NCI-H526 (cell line): ENCODE measurements around the gene PARP16.

ENCODE experiments used
- DNase-seq, 2 experiments: peaks; one replicate each; lab custom pipeline; 2025; lab: John Stamatoyannopoulos, UW

The PARP16 gene

DNA sequence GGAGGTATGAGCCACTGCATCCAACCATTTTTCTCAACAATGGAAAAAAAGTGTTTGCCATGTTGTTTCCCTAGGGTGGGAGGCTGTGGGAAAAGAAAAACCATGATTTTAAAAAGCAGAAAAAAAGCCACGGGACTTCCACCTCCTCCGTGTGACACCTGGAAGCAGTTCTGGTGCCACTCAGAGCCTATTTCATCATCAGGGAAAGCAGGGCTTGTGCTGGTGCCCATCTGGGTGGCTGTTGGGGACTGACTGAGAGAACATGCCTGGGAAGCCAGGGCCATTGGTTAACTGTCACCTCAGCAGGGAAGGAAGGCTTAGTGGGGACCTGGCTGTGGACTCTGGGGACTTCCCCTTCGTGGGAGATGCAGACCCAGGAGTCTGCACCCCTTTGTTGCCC is 25.1 kb upstream of the PARP16 start:
- no peak for DNase-seq

DNA sequence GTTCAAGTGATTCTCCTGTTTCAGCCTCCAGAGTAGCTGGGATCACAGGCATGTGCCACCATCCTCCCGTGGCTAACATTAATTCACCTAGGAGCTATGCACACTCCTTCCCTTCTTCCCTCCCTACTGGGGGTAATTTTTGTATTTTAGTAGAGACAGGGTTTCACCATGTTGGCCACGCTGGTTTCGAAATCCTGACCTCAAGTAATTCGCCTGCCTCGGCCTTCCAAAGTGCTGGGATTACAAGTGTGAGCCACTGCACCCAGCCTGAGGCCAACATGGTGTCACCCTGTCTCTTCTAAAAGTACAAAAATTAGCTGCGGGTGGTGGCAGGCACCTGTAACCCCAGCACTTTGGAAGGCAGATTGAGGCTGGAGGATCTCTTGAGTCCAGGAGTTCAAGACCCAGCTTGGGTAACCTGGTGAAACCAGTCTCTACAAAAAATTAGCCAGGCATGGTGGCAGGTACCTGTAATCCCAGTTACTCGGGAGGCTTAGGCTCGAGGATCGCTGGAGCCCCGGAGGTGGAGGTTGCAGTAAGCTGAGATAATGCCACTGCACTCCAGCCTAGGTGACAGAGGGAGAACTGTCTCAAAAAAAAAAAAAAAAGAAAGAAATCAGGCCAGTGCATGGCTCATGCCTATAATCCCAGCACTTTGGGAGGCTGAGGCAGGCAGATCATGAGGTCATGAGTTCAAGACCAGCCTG is 23.9 kb upstream of the PARP16 start:
- DNase-seq, result no peak

DNA sequence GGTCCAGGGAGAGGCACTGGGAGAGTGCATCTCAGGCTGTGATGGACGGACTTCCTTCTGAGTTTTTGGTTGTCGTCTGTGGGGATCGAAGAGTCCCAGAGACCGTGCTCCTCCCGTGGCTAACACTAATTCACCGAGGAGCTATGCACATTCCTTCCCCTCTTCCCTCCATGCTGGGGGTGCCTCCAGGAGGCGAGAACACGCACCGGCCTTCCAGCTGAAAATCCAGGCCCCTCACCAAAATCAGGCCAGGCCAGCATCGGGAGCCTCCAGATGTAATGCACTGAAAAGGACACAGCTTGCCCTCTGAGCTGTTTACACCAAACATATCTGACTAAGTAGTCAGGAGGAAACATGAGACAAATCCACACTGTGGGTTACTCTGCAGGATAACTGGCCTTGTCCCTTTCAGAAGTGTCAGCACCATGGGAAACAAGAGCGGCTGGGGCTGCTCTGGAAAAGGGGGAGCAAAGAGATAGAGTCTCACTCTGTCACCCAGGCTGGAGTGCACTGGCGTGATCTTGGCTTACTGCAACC is 23.3 kb upstream of the PARP16 start:
- no peak for DNase-seq

DNA sequence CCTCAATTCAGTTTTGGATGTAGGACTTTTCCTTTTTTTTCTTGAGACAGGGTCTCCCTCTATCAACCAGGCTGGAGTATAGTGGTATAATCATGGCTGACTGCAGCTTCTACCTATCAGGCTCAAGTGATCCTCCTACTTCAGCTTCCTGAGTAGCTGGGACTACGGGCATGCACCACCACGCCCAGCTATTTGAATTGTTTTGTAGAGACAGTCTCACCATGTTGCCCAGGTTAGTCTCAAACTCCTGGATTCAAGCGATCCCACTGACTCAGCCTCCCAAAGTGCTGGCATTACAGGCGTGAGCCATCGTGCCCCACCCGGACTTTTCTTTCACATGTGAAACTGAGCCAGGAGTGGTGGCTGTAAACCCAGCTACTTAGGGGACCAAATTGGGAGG is 21.3 kb upstream of the PARP16 start:
- DNase-seq, result no peak

DNA sequence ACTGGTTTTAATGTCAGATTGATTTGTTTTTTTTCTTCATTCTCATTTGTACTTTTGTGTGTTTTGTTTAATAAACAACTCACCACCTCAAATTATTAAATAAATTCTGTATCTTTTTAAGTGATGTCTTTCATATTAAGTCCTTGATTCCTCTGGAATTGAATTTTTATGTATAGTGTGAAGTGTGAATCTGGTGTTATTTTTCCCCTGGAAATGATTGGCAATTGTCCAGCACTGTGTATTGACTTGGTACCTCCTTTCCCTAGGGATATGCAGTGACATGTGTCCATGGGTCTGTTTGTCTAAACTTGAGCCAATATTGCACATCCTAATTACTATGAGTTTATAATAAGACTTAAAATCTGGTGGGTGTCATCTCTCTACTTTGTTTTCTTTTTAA is 19.9 kb upstream of the PARP16 start:
- no peak for DNase-seq

DNA sequence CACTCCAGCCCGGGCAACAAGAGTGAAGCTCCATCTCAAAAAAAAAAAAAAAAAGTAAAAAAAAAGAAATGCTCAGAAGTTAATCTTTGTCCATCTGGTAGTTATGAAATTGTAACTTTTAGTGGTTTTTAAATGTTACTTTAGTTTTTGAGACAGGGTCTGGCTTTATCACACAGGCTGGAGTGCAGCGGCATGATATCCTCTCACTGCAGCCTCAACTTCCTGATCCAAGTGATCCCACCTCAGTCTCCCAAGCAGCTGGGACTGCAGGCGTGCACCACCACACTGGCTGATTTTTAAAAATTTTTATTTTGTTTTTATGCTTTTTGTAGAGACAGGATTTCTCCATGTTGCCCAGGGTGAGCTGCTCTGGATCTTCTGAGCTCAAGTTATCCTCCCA is 19.1 kb upstream of the PARP16 start:
- DNase-seq, result peak in 1 of 2 experiments; percentile 68

DNA sequence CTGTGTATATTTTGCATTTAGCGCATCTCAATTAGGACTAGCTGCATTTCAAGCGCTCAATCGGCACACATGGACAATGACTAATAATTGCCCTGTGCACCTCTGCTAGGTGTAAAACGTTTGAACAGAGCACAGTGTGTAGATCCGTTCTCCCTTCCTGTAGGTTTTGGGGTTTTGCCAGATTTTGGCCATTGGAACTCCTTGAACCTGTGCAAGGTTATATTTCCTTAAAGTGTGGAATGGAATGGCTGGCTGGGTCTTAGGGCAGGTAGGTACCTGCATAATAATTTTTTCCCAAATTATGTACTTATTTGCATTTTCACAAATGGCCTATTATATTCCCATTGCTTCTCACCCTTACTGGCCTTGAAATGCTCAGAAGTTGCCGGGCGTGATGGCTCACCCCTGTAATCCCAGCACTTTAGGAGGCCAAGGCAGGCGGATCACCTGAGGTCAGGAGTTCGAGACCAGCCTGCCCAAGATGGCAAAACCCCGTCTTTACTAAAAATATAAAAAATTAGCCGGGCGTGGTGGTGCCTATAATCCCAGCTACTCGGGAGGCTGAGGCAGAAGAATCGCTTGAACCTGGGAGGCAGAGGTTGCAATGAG is 18.6 kb upstream of the PARP16 start:
- DNase-seq, result peak in 1 of 2 experiments; percentile 100

DNA sequence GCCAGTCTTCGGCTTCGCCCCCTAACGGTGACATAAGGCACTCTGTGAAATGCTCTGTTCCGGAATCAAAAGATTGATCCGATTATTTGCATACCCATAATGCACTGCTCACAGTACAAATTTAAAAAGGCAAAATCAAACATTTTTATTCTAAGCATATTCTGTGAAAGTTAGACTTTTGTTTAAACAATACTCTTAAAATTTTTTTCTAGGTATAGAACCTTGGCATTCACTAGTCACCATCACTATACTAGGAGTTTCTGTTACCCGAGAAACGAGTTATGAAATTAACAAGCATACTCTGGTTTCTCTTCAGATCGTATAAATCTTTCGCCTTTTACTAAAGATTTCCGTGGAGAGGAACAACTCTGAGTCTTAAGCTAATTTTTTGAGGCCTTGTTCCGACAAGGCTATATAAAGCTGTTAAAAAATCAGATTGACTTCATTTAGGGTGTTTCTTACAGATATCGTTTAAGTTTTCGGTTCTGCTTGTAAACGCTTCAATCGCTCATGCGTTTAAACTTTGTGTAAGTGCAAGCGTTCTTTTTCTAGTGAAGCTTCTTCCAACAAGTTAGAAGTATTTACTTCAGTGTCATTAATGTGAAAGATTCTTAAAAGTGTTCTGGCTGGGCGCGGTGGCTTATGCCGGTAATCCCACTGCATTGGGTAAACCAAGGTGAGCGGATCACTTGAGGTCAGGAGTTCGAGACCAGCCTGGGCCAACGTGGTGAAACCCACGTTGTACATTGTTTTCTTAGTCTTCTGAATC is 17.9 kb upstream of the PARP16 start, which contains the start of gene RNU5B-1:
RNU5B-1 (plus strand) TSS at position 297 of the 769 bp plus-strand sequence.
- peak; percentile 98 to 100 for DNase-seq

DNA sequence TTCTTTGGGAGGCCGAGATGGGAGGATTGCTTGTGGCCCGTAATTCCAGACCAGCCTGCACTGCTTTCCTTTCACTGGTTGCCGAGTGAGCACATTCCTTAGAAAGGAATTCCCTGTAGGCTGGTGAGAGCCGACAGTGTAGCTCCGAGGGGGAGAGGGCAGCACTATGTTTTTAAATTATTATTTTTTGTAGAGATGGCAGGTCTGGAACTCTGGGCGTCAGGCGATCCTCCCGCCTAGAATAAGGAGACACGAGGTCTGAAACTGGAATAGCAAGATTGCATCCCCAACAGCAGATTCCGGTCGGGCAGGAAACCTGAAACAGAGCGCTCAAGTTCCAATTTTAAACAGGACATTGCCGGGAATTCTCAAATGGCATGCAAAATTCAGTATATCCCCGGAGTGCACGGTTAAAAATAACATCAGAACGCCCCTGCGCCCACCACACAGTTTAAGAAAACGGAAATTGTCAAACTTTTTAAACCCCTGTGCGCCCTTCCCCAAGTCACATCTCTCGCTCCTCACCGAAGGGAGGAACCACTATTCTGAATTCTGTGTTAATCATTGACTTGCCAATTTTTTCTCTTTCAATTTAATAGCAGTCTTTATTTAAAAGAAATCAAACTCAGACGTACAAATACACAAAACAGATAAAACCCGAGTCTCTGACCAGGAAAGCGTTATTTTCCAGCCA is 17.2 kb upstream of the PARP16 start:
- DNase-seq, result peak; percentile 61 to 78

DNA sequence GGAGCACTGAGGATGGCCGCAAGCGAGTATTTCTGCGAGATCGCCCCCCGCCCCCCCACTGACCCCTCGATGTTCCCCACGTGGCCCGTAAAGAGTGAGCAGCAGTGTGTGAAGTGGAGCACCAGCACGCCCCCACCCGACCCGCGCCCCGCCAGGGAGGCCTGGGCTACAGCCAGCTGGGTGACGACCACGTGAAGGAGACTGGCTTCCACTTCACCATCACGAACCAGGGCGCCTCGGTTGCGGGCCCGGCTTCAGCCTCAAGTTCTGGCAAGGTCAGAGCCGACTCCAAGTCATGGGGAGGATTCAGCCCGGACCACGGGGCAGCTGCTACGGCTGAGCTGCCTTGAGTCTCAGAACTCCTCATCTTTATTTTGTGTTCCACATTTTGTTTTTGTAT is 15.4 kb upstream of the PARP16 start:
- DNase-seq, result no peak

DNA sequence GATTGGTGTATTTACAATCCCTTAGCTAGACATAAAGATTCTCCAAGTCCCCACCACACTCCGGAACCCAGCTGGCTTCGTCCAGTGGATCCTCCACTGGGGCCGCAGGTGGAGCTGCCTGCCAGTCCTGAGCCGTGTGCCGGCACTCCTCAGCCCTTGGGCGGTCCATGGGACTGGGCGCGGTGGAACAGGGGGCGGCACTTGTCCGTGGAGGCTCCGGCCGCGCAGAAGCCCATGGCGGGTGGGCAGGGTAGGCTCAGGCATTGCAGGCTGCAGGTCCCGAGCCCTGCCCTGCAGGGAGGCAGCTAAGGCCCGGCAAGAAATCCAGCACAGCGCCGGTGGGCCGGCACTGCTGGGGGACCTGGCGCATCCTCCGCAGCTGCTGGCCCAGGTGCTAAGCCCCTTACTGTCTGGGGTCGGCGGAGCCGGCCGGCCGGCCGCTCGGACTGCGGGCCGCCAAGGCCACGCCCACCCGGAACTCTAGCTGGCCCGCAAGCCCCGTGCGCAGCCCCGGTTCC is 14.3 kb upstream of the PARP16 start:
- no peak for DNase-seq

DNA sequence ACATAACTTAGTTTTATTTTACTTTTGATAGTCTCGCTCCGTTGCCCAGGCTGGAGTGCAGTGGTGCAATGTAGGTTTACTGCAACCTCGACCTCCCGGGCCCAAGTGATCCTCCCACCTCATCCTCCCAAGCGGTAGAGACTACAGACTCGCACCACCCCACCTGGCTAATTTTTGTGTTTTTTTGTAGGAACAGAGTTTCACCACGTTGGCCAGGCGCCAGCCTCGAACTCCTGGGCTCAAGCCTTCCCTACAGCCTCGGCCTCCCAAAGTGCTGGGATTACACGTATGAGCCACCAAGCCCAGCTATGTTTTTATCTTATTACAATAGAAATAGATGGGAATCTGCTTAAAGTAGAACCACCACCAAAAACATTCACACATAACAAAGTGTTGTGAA is 12.0 kb upstream of the PARP16 start:
- no peak for DNase-seq

DNA sequence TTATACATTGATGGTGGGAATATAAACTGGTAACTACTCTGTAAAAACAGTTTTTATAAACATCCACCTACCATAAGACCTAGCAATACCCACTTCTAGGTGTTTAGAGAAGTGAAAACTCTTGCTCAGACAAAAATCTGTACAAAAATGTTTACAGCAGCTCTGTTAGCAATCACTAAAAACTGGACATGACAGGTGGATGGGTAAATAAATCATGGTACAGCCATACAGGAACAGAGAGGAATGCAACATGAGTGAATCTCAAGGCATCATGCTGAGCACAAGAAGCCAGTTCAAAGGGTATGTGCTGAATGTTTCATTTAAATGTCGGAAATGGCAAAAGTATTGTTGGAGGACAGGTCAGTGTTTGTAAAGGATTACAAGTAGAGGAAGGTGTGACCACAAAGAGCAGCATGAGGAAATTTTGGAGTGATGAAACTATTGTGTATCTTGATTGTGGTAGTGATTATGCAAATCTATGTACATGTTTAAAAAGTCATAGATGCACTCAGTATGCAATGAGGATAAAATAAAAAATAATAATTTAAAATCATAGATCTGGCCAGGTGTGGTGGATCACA is 6.3 kb upstream of the PARP16 start:
- no peak for DNase-seq

DNA sequence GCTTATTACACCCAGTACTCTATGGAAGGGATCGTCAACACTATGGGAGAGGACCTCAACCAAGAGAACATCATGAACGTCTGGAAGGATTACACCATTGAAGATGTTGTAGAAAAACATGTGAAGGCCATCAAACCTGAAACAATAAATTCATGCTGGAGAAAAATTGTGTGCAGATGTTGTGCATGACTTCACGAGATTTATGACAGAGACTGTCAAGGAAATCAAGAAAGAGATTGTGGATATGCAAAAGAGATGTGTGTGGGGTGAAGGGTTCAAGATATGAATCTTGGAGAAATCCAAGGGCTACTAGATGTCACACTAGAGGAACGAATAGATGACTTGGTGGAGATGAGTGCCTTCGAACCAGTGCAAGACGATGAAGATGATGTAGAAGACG is 3.5 kb upstream of the PARP16 start:
- DNase-seq, result no peak

DNA sequence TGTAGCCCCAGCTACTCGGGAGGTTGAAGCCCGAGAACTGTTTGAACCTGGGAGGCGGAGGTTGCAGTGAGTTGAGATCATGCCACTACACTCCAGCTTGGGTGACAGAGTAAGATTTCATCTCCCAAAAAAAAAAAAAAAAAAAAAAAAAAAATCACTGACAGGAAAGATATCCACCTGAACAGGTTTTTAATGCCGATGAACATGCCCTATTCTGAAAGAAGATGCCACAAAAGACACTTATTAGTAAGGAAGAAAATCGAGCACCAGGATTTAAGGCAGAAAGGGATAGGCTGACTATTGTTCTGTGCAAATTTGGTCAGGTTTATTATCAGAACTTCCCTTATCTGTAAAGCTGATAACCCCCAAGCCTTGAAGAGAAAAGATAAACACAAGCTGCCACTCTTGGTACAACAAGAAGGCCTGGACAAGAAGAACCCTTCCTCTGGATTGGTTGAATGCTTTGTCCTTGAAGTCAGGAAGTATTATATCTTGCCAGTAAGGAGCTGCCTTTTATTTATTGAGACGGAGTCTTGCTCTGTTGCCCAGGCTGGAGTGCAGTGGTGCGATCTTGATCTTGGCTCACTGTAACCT is 2.7 kb upstream of the PARP16 start:
- no peak for DNase-seq

DNA sequence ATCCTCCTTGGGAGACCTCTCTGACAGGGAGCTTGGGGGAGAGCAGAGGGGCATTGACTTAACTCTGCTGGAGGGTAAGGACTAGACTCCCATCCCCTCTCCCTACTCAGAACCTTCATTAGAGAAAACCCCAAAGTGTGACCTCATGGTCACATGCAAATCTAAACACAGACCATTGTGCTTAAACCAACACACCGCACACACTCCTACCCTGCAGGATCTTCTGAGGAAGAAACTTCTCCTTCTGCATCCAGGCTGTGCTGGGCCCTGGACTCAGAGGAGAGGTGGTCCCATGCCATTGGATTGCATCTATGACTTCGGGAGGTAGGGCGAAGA is 805 bp upstream of the PARP16 start:
- DNase-seq, result peak in 1 of 2 experiments; percentile 50

DNA sequence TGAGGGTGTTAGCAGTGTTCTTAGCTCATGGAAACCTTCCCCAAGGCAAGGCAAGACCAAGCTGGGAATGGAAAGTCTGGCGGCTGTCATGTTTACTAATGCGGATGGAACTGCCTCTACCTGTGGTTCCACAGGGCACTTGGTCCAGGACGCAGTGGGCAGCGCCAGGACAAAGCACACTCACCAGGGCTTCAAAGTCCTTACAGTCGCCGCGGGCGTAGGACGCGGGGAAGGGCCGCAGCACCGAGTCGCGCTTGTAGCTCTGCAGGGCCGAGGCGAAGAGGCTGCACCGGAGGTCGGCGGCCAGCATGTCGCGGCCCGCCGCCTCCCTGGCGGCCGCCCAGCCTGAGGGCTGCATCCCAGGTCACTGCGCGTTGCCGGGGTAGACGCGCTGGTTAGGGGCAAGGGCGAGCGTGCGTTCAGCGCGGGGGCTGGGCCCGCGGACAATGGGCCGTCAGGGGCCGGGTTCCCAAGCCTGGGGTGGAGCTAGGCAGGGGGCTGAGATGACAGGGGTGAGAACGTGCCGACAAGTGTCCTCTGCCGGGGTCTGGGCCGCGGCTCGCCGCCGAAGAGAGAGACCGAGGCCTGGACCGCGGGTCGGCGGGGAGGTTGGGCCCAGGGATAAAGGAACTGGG is 497 bp downstream of the PARP16 start:
- DNase-seq, result peak in 1 of 2 experiments; percentile 74

DNA sequence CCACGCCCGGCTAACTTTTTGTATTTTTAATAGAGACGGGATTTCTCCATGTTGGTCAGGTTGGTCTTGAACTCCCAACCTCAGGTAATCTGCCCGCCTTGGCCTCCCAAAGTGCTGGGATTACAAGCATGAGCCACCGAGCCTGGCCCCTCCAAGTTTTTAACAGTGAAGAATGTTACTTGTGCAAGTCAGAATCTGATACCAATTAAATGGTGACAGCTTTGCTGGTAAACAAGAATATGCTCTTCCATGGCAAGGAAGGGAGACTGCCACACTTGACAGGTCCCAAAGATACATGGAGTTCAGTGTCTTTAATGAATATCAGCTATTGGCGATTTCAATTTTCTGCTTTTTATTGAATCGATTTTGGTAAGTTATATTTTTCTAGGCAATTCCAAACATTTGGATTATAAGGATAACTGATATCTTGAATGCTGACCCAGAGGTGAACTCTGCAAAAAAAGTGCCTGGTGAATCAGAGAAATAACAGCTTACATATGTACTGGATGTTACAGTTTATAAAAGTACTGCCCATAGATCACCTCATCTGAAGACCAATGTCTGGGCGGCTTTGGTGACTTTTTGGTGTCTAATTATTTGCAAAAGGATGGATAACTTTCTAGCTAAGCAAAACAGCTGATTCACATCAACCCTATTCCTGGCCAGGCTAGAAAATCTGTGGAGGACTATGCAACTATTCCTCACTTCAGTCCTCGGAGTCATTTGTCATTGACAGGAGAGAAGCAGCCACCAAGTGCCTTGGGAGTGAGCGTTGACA is 1.2 kb downstream of the PARP16 start:
- DNase-seq, result no peak

DNA sequence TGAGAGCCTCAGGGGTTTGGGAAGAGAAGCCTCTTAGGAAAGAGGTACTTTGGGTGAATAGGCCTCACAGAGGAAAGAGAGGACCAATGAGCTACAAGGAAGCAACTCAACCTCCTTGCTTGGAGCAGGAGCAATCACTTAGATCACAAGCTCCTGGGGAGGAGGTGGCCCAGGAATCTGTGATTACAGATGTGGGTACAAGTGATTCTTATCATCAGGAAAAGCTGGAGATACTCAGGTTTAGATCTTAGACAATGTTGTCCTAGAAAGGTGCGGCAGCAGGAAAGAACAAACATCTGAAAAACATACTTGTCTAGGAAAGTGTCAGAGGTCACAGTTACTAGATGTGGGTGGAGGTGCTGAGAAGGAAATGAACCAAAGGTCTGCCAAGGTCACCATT is 8.2 kb downstream of the PARP16 start:
- DNase-seq, result no peak

DNA sequence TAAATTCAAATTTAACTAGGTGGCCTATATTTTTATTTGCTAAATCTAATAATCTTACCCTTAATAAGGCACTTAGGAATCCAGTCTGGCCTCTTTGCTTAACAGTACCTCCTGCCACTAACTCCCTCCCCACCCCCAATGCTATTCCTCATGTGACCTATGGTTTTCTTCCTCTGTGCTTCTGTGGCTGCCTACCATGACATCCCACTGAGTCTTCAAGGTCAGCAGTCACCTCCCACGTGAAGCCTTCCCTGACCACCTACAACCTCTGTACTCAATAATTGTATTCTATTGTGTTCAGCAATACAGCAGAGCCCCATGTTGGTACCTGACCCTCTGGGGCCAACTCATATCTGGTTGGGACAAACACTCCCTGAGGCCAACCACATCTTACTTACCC is 9.7 kb downstream of the PARP16 start:
- DNase-seq, result no peak
